WTC11 (cell line): ENCODE measurements around the gene FAM47A. TPM values are rescaled to one million over a fixed set of nuclear protein-coding genes. Genes with fewer than 3 reads are reported as not detected.

Experiments
- E2F4 ChIP-seq: sonication (generic); formaldehyde crosslinking; IDR thresholded peaks from 2 replicates; pipeline ENCODE4 v1.8.1; 2022; ENCODE audit warnings: low read depth, mild to moderate bottlenecking, moderate library complexity, missing genetic modification reagents, borderline replicate concordance
- FOXJ3 ChIP-seq: sonication (generic); formaldehyde crosslinking; IDR thresholded peaks from 2 replicates; pipeline ENCODE4 v1.9.0; 2021; ENCODE audit warnings: missing genetic modification reagents, mild to moderate bottlenecking, borderline replicate concordance
- GTF2I ChIP-seq: fragments of 250-450 bp; sonication (Bioruptor Pico); conservative IDR thresholded peaks from 2 replicates; pipeline ENCODE4 v1.4.0; 2021; ENCODE audit warnings: mild to moderate bottlenecking
- HMGA2 ChIP-seq: fragments of 250-450 bp; sonication (Bioruptor Pico); IDR thresholded peaks from 2 replicates; pipeline ENCODE4 v1.4.0; 2021; ENCODE audit warnings: mild to moderate bottlenecking, moderate library complexity
- IRF2 ChIP-seq: sonication (generic); formaldehyde crosslinking; IDR thresholded peaks from 2 replicates; pipeline ENCODE4 v1.8.0; 2022; ENCODE audit warnings: low read depth, missing genetic modification reagents, borderline replicate concordance
- JAZF1 ChIP-seq: fragments of 250-450 bp; sonication (Bioruptor Pico); IDR thresholded peaks from 2 replicates; pipeline ENCODE4 v1.9.0; 2021; ENCODE audit warnings: moderate library complexity, mild to moderate bottlenecking, inconsistent platforms
- MLX ChIP-seq: sonication (generic); formaldehyde crosslinking; IDR thresholded peaks from 2 replicates; pipeline ENCODE4 v1.8.1; 2023; ENCODE audit warnings: mild to moderate bottlenecking, missing genetic modification reagents, moderate library complexity
- NFE2L1 ChIP-seq: sonication (generic); formaldehyde crosslinking; IDR thresholded peaks from 2 replicates; pipeline ENCODE4 v1.8.1; 2023; ENCODE audit warnings: missing genetic modification reagents
- NR1H2 ChIP-seq: sonication (generic); formaldehyde crosslinking; IDR thresholded peaks from 2 replicates; pipeline ENCODE4 v1.9.0; 2021; ENCODE audit warnings: mild to moderate bottlenecking, moderate library complexity, missing genetic modification reagents
- SMAD3 ChIP-seq: sonication (generic); formaldehyde crosslinking; IDR thresholded peaks from 2 replicates; pipeline ENCODE4 v1.8.0; 2022; ENCODE audit warnings: missing genetic modification reagents, mild to moderate bottlenecking, borderline replicate concordance
- SOX15 ChIP-seq: fragments of 250-450 bp; sonication (Bioruptor Pico); IDR thresholded peaks from 2 replicates; pipeline ENCODE4 v1.9.0; 2021; ENCODE audit warnings: mild to moderate bottlenecking
- STAT6 ChIP-seq: sonication (generic); formaldehyde crosslinking; conservative IDR thresholded peaks from 2 replicates; pipeline ENCODE4 v1.8.1; 2023; ENCODE audit warnings: mild to moderate bottlenecking, low read depth, missing genetic modification reagents, moderate library complexity
- ZNF317 ChIP-seq: sonication (generic); formaldehyde crosslinking; IDR thresholded peaks from 2 replicates; pipeline ENCODE4 v1.8.1; 2023; ENCODE audit warnings: low read depth, mild to moderate bottlenecking, moderate library complexity, missing genetic modification reagents, borderline replicate concordance
- ZNF423 ChIP-seq: fragments of 250-450 bp; sonication (Bioruptor Pico); IDR thresholded peaks from 2 replicates; pipeline ENCODE4 v2.1.2; 2022; ENCODE audit warnings: mild to moderate bottlenecking, moderate library complexity
- total RNA-seq: library from RNA; stranded (reverse); gene quantifications from 3 replicates; pipeline ENCODE4 v1.2.3, GENCODE V29; 2021
- TF ChIP-seq, protein P1 (sequence below): sonication (generic); formaldehyde crosslinking; IDR thresholded peaks from 2 replicates; pipeline ENCODE4 v1.8.1; 2023; ENCODE audit warnings: mild to moderate bottlenecking, moderate library complexity, missing genetic modification reagents

The FAM47A gene
- total RNA-seq, 1 experiment from 2014 or later = not detected

DNA sequence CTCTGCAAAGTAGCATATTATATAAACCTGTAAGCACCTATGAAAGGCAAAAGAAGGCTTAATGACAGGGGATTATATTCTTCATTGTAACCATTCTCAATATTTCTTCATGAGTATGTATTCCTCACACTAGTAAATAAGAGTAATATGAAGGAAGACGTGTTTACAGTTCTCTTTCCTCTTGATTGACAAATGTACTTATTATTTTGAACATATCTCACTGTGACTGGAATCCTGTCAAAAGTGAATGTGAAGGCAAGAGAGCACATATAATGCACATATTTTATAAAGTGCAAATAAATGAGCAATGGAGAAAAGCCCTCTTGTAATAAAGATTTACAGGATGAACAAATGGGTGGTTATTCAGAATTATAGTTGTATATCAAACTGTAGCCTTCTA is 19.7 kb downstream of the FAM47A start (continued):
- TF ChIP-seq NFE2L1 (CRISPR knock-in tag) (no peak), GTF2I (CRISPR knock-in tag) (no peak), SOX15 (CRISPR knock-in tag) (no peak), E2F4 (CRISPR knock-in tag) (no peak), ZNF423 (CRISPR knock-in tag) (no peak), IRF2 (CRISPR knock-in tag) (no peak), NR1H2 (CRISPR knock-in tag) (no peak), SMAD3 (no peak), JAZF1 (CRISPR knock-in tag) (no peak), STAT6 (CRISPR knock-in tag) (no peak), FOXJ3 (CRISPR knock-in tag) (no peak), HMGA2 (CRISPR knock-in tag) (no peak), ZNF317 (CRISPR knock-in tag) (no peak), MLX (CRISPR knock-in tag) (no peak)
- TF ChIP-seq, protein P1, sequence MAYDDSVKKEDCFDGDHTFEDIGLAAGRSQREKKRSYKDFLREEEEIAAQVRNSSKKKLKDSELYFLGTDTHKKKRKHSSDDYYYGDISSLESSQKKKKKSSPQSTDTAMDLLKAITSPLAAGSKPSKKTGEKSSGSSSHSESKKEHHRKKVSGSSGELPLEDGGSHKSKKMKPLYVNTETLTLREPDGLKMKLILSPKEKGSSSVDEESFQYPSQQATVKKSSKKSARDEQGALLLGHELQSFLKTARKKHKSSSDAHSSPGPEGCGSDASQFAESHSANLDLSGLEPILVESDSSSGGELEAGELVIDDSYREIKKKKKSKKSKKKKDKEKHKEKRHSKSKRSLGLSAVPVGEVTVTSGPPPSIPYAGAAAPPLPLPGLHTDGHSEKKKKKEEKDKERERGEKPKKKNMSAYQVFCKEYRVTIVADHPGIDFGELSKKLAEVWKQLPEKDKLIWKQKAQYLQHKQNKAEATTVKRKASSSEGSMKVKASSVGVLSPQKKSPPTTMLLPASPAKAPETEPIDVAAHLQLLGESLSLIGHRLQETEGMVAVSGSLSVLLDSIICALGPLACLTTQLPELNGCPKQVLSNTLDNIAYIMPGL (CRISPR knock-in tag) = no peak
